Vagina (tissue), 2 donors: ENCODE data around the gene KCNK2. TPM values are rescaled to one million over a fixed set of nuclear protein-coding genes. Genes with fewer than 3 reads are reported as not detected.

Source experiments
- DNase-seq, 2 donors: peaks; one replicate each; pipeline ENCODE4 v3.0.0-alpha.2; 2017; ENCODE audit errors: extremely low spot score in 2 of 2
- H3K27ac ChIP-seq: fragments of 200-600 bp; sonication (generic); one replicate; pipeline ENCODE4 v1.5.1; 2019
- H3K27me3 ChIP-seq: fragments of 200-600 bp; sonication (generic); one replicate; pipeline ENCODE4 v1.5.1; 2019
- H3K36me3 ChIP-seq, 2 donors: fragments of 200-600 bp; sonication (generic); one replicate each; pipeline ENCODE4 v1.5.1; 2017 to 2019
- H3K4me1 ChIP-seq: fragments of 200-600 bp; sonication (generic); one replicate; pipeline ENCODE4 v1.5.1; 2019
- H3K4me3 ChIP-seq, 2 donors: fragments of 200-600 bp; sonication (generic); 1 replicate in 1 of 2; 2 replicates in 1 of 2; pipeline ENCODE4 v1.5.1; 2016 to 2019
- H3K9me3 ChIP-seq: fragments of 200-600 bp; sonication (generic); one replicate; pipeline ENCODE4 v1.5.1; 2019
- POLR2A ChIP-seq, 2 donors: fragments of 450-650 bp; IDR thresholded peaks; one replicate each; pipeline ENCODE4 v1.6.1; 2017; ENCODE audit warnings: antibody characterized with exemption in 2 of 2, mild to moderate bottlenecking in 2 of 2, moderate library complexity in 2 of 2
- POLR2AphosphoS5 ChIP-seq, 2 donors: sonication (generic); formaldehyde crosslinking; IDR thresholded peaks; one replicate each; pipeline ENCODE4 v1.9.0; 2017; ENCODE audit warnings: antibody characterized with exemption in 2 of 2, mild to moderate bottlenecking in 2 of 2, low read depth in 1 of 2; ENCODE audit not compliant: insufficient read depth in 1 of 2
- intact Hi-C: fragments of 100-400 bp; cut with DNase I; formaldehyde crosslinking; loops from one replicate; pipeline ENCODE4 v1.15.1; 2023
- total RNA-seq: library from RNA; depleted of rRNA; stranded (reverse); fragments of >200 nt; gene quantifications from one replicate; pipeline ENCODE4 v1.2.3, GENCODE V29; 2016
- TF ChIP-seq, protein P1 (sequence below), 3 experiments: fragments of 450-650 bp in 2 of 3; fragments of 200-600 bp in 1 of 3; sonication (generic) in 1 of 3; IDR thresholded peaks; one replicate each; pipeline ENCODE4 v1.5.1; 2017 to 2019; ENCODE audit warnings: antibody characterized with exemption in 3 of 3, mild to moderate bottlenecking in 2 of 3, moderate library complexity in 2 of 3

KCNK2 gene
- total RNA-seq, 1 donor from 2014 or later = 2.5 TPM

DNA sequence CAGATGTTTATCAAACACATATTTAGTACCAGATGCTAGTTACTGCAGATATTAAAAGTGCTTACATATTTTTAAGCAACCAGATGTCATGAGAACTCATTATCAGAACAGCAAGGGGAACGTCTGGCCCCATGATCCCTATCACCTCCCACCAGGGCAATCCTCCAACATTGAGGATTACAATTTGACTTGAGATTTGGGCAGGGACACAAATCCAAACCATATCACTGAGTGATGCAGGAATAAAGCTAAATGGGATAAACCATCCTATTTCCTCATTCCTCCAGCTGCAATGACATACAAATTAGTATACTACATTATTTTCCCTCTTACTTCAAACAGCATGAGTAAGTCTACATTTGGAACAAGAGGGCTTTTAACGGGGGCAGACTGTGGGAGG, 3.1 kb upstream of the KCNK2 start:
- no peaks in the 10 kb centered on the region for H3K27me3 ChIP-seq
- peaks cover 6% of the 10 kb centered on the region for H3K4me1 ChIP-seq
- H3K36me3 ChIP-seq = no peaks in the 10 kb centered on the region
- H3K4me3 ChIP-seq = no peak overlapping the region
- intact Hi-C loops = no loop called here
- no peak for TF ChIP-seq POLR2AphosphoS5 (IDR thresholded peaks at IDR 0.05; ENCODE audit: insufficient read depth in 1 of 2, low read depth in 1 of 2)
- TF ChIP-seq POLR2A (IDR thresholded peaks at IDR 0.05) = no peak
- TF ChIP-seq, protein P1, sequence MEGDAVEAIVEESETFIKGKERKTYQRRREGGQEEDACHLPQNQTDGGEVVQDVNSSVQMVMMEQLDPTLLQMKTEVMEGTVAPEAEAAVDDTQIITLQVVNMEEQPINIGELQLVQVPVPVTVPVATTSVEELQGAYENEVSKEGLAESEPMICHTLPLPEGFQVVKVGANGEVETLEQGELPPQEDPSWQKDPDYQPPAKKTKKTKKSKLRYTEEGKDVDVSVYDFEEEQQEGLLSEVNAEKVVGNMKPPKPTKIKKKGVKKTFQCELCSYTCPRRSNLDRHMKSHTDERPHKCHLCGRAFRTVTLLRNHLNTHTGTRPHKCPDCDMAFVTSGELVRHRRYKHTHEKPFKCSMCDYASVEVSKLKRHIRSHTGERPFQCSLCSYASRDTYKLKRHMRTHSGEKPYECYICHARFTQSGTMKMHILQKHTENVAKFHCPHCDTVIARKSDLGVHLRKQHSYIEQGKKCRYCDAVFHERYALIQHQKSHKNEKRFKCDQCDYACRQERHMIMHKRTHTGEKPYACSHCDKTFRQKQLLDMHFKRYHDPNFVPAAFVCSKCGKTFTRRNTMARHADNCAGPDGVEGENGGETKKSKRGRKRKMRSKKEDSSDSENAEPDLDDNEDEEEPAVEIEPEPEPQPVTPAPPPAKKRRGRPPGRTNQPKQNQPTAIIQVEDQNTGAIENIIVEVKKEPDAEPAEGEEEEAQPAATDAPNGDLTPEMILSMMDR (IDR thresholded peaks at IDR 0.05) = no peak
- no peak for DNase-seq
- no peaks in the 10 kb centered on the region for H3K9me3 ChIP-seq
- no peak overlapping the region for H3K27ac ChIP-seq

DNA sequence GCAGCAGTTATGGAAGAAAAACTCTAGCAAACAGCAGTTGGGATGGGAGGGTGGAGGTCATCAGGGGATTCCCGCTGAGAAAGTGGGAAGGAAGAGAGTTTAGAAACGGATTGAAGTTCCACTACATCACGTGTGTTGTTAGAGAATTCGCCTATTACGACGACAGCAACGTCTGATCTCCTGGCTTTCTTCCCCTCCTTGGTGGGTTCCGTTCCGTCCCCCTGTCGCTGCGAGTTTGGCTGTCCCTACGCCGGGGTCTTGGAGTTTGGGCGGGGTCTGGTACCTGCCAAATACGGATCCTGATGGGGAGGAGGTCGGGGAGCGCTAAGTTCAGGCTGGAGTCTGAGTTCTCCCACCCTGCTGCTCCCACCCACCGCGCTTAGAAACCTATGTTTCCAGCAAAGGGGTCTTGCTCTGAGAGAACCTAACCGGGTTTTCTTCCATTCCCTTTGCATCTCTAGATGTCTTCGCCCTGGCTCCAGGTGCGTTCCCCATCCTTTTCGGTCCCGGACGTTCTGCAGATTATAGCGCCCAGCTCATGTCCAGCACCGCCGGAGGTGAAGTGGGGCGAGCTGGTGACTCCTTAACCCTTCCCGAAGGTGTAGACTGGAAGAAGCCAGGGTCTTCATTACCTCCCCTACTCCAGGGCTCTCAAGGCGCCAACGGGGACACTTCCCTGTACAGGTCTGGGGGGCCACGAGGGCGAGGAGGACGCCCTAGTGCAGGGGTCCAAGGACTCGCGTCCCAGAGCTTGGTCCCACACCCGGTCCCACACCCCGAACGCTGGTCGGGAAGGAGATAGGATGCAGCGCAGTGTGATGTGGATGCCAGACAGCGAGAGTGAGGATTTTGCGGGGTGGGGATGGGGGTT, 641 bp upstream of the KCNK2 start:
- peak overlapping the region; percentile 42 to 47 for H3K4me3 ChIP-seq
- no peaks in the 10 kb centered on the region for H3K36me3 ChIP-seq
- peaks cover 6% of the 10 kb centered on the region for H3K4me1 ChIP-seq
- TF ChIP-seq POLR2A (IDR thresholded peaks at IDR 0.05) (no peak), POLR2AphosphoS5 (IDR thresholded peaks at IDR 0.05; ENCODE audit: insufficient read depth in 1 of 2, low read depth in 1 of 2) (no peak)
- TF ChIP-seq, protein P1 (IDR thresholded peaks at IDR 0.05) = no peak
- H3K27ac ChIP-seq = no peak overlapping the region
- H3K27me3 ChIP-seq = no peaks in the 10 kb centered on the region
- no peak for DNase-seq
- intact Hi-C loops = no loop called here
- H3K9me3 ChIP-seq = no peaks in the 10 kb centered on the region

DNA sequence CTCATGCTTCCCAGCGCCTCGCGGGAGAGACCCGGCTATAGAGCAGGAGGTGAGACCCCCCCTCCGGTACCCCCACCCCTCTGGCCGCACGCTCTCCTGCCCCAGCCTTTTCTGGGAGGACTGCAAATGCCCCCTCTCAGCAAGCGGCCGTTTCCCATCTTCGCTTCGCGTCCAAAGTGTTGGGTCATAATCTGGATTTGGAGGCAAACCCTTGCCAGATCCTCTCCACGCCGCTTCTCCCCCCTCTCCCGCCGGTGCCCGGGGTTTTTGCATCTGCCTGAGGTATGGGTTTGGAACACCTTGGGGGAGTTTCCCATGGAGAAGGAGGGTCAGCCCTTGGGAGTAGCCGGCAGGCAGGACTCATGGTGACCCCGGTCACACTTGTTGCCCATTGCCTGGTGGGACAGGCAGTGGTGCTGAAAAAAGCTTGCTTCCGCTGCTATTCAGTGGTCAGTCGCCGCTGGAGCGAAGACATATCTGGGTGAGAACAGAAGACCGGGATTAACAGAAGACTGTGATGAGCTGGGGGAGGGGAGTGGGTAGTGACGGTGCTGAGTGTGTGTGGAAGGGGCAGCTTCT, 935 bp downstream of the KCNK2 start:
- peak overlapping the region; percentile 42 to 47 for H3K4me3 ChIP-seq
- intact Hi-C loops = no loop called here
- H3K27ac ChIP-seq = no peak overlapping the region
- H3K9me3 ChIP-seq = no peaks in the 10 kb centered on the region
- H3K36me3 ChIP-seq = no peaks in the 10 kb centered on the region
- H3K4me1 ChIP-seq = peaks cover 6% of the 10 kb centered on the region
- DNase-seq = no peak
- TF ChIP-seq POLR2AphosphoS5 (IDR thresholded peaks at IDR 0.05; ENCODE audit: insufficient read depth in 1 of 2, low read depth in 1 of 2) (no peak), POLR2A (IDR thresholded peaks at IDR 0.05) (no peak)
- TF ChIP-seq, protein P1 (IDR thresholded peaks at IDR 0.05) = no peak
- no peaks in the 10 kb centered on the region for H3K27me3 ChIP-seq

DNA sequence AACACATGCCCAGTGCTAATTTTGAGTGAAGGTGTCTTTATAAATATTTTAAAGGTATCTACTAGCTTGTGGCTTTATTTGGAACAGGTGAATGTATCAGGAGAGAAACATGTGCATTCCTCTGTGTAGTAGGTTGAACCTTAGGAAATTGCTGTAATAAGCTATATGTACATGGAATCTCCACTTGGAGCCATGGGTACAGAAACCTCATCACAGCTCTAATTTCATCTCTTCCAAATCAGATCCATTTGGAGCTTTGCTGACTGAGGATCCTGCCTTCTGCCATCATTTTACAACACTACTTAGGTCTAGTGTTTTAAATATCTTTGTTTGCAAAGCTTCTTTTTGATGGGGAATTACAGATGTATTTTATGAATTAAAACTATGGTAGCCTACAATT, 2.1 kb downstream of the KCNK2 start:
- Histone ChIP-seq H3K9me3 (no peaks in the 10 kb centered on the region), H3K4me3 (no peak overlapping the region), H3K27me3 (no peaks in the 10 kb centered on the region), H3K4me1 (peaks cover 6% of the 10 kb centered on the region), H3K27ac (no peak overlapping the region), H3K36me3 (no peaks in the 10 kb centered on the region)
- TF ChIP-seq POLR2A (IDR thresholded peaks at IDR 0.05) (no peak), POLR2AphosphoS5 (IDR thresholded peaks at IDR 0.05; ENCODE audit: insufficient read depth in 1 of 2, low read depth in 1 of 2) (no peak)
- TF ChIP-seq, protein P1 (IDR thresholded peaks at IDR 0.05) = no peak
- intact Hi-C loops = no loop called here
- DNase-seq = no peak

DNA sequence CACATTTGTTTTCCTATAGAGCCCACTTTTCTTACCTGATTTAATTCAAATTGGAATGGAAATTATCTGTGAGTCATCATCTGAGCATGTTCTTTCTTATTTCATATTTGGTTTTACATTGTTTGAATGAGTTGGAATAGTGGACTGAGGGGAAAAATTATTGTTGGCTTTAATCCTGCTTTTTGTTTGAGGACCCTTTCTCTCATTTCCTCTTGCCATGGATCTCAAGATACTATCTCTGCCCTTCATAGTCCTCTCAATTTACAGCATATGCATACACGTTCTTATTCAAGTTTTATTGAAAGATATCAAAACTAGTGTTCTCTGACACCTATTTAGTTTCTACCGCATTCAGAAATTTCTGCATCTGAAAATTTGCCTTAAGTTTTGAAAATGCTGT, 5.1 kb downstream of the KCNK2 start:
- intact Hi-C loops = no loop called here

More for the DNA sequence above, 5.1 kb downstream of the KCNK2 start:
- no peaks in the 10 kb centered on the region for H3K36me3 ChIP-seq
- H3K4me1 ChIP-seq = no peaks in the 10 kb centered on the region
- H3K4me3 ChIP-seq = no peak overlapping the region
- H3K27me3 ChIP-seq = no peaks in the 10 kb centered on the region
- no peak overlapping the region for H3K27ac ChIP-seq
- no peak for DNase-seq
- H3K9me3 ChIP-seq = no peaks in the 10 kb centered on the region
- no peak for TF ChIP-seq POLR2AphosphoS5 (IDR thresholded peaks at IDR 0.05; ENCODE audit: insufficient read depth in 1 of 2, low read depth in 1 of 2)
- TF ChIP-seq POLR2A (IDR thresholded peaks at IDR 0.05) = no peak
- TF ChIP-seq, protein P1 (IDR thresholded peaks at IDR 0.05) = no peak
